Smooth muscle cell (in vitro differentiated cells): ENCODE data around the gene RAP1GAP. TPM values are rescaled to one million over a fixed set of nuclear protein-coding genes. Genes with fewer than 3 reads are reported as not detected.

Experiments
- DNase-seq: peaks from one replicate; lab custom pipeline; 2025; ENCODE audit not compliant: unreplicated experiment; lab: John Stamatoyannopoulos, UW
- H2AFZ ChIP-seq: fragments of 200-600 bp; sonication (generic); 2 replicates; pipeline ENCODE4 v1.6.0; 2016; ENCODE audit warnings: antibody characterized with exemption, low read depth, mild to moderate bottlenecking
- H3F3A ChIP-seq: fragments of 200-600 bp; sonication (generic); 2 replicates; pipeline ENCODE4 v1.6.0; 2017; ENCODE audit warnings: antibody characterized with exemption, low read depth
- H3K27ac ChIP-seq: fragments of 200-600 bp; sonication (generic); 2 replicates; pipeline ENCODE4 v1.5.1; 2016; ENCODE audit warnings: low read depth, mild to moderate bottlenecking
- H3K27me3 ChIP-seq: fragments of 200-600 bp; sonication (generic); 2 replicates; pipeline ENCODE4 v1.6.1; 2016; ENCODE audit warnings: low read depth, mild to moderate bottlenecking
- H3K36me3 ChIP-seq: fragments of 200-600 bp; sonication (generic); 2 replicates; pipeline ENCODE4 v1.5.1; 2016; ENCODE audit warnings: low read depth
- H3K4me1 ChIP-seq: fragments of 200-600 bp; sonication (generic); 2 replicates; pipeline ENCODE4 v1.5.1; 2016; ENCODE audit warnings: low read depth
- H3K4me2 ChIP-seq: fragments of 200-600 bp; sonication (generic); 2 replicates; pipeline ENCODE4 v1.6.0; 2016; ENCODE audit warnings: mild to moderate bottlenecking
- H3K4me3 ChIP-seq: fragments of 200-600 bp; sonication (generic); 2 replicates; pipeline ENCODE4 v1.5.1; 2016; ENCODE audit warnings: mild to moderate bottlenecking
- H3K79me2 ChIP-seq: fragments of 200-600 bp; sonication (generic); 2 replicates; pipeline ENCODE4 v1.6.0; 2016; ENCODE audit warnings: low read depth, mild to moderate bottlenecking
- H3K9ac ChIP-seq: fragments of 200-600 bp; sonication (generic); 2 replicates; pipeline ENCODE4 v1.6.0; 2016; ENCODE audit warnings: low read depth
- H3K9me3 ChIP-seq: fragments of 200-600 bp; sonication (generic); replicated peaks from 2 replicates; pipeline ENCODE4 v1.5.1; 2016; ENCODE audit warnings: low read depth
- H4K20me1 ChIP-seq: fragments of 200-600 bp; sonication (generic); 2 replicates; pipeline ENCODE4 v1.6.0; 2016; ENCODE audit warnings: low read depth
- WGBS: methylation state at CpG from one replicate; pipeline ENCODE4 v1.1.7; 2016; ENCODE audit warnings: low lambda C conversion rate; 5-methylcytosine and 5-hydroxymethylcytosine counted together
- polyA plus RNA-seq: library from polyadenylated mRNA; unstranded; fragments of >200 nt; fragmentation: Nextera tagmentation; extraction: Ambion mirVana; gene quantifications from 2 replicates; pipeline ENCODE4 v1.2.1, GENCODE V29; 2016
- total RNA-seq: library from RNA; depleted of rRNA; stranded (reverse); fragments of >200 nt; gene quantifications from 2 replicates; pipeline ENCODE4 v1.2.3, GENCODE V29; 2014
- TF ChIP-seq, protein P1 (sequence below): fragments of 200-600 bp; sonication (generic); IDR thresholded peaks from 2 replicates; pipeline ENCODE4 v1.5.1; 2017; ENCODE audit warnings: borderline replicate concordance, mild to moderate bottlenecking, antibody characterized with exemption; ENCODE audit not compliant: insufficient read depth, poor library complexity, severe bottlenecking

Gene RAP1GAP
- total and polyA plus RNA-seq, 2 experiments from 2014 or later, result 0.99 to 4.1 TPM

DNA sequence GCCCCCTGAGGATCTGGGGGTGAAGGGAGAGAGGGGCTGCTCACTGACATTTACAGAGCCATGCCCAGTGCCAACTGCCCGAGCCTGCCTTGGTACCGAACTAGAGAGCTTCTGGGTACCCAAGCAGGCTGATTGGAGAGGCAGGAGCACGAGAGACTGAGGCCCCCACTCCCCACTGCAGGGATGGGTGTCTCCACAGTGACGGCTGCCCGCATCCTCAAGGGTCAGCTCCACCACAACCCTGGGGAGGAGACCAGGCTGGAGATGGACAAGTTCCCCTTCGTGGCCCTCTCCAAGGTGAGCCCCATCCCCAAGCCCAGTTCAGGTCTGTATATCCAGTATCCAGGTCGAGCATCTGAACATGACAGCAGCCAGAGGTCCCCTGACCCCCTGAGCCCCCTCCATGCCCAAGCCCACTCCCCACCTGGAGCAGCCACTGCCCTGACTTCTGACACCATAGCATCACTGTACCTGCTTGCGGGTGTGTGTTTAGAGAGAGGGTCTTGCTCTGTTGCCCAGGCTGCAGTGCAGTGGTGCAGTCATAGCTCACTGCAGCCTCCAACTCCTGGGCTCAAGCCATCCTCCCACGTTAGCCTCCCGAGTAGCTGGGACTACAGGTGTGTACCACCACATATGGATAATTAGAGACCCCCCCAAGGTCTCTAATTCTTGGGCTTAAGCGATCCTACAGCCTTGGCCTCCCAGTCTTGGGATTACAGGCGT, 108.1 kb downstream of the RAP1GAP start:
- Histone ChIP-seq H3K9me3 (no peaks in the 10 kb centered on the region), H3K4me3 (no peak overlapping the region), H3K27ac (no peak overlapping the region), H3K4me1 (peaks cover 6% of the 10 kb centered on the region), H4K20me1 (no peaks in the 10 kb centered on the region), H3K79me2 (no peaks in the 10 kb centered on the region), H3F3A (no peaks in the 10 kb centered on the region), H2AFZ (no peak overlapping the region), H3K4me2 (no peak overlapping the region), H3K9ac (no peak overlapping the region), H3K27me3 (no peaks in the 10 kb centered on the region), H3K36me3 (no peaks in the 10 kb centered on the region)
- WGBS, result 93% methylated on average over 11 of the region's 12 CpGs
- DNase-seq, result no peak
- TF ChIP-seq, protein P1, sequence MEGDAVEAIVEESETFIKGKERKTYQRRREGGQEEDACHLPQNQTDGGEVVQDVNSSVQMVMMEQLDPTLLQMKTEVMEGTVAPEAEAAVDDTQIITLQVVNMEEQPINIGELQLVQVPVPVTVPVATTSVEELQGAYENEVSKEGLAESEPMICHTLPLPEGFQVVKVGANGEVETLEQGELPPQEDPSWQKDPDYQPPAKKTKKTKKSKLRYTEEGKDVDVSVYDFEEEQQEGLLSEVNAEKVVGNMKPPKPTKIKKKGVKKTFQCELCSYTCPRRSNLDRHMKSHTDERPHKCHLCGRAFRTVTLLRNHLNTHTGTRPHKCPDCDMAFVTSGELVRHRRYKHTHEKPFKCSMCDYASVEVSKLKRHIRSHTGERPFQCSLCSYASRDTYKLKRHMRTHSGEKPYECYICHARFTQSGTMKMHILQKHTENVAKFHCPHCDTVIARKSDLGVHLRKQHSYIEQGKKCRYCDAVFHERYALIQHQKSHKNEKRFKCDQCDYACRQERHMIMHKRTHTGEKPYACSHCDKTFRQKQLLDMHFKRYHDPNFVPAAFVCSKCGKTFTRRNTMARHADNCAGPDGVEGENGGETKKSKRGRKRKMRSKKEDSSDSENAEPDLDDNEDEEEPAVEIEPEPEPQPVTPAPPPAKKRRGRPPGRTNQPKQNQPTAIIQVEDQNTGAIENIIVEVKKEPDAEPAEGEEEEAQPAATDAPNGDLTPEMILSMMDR, result no peak

DNA sequence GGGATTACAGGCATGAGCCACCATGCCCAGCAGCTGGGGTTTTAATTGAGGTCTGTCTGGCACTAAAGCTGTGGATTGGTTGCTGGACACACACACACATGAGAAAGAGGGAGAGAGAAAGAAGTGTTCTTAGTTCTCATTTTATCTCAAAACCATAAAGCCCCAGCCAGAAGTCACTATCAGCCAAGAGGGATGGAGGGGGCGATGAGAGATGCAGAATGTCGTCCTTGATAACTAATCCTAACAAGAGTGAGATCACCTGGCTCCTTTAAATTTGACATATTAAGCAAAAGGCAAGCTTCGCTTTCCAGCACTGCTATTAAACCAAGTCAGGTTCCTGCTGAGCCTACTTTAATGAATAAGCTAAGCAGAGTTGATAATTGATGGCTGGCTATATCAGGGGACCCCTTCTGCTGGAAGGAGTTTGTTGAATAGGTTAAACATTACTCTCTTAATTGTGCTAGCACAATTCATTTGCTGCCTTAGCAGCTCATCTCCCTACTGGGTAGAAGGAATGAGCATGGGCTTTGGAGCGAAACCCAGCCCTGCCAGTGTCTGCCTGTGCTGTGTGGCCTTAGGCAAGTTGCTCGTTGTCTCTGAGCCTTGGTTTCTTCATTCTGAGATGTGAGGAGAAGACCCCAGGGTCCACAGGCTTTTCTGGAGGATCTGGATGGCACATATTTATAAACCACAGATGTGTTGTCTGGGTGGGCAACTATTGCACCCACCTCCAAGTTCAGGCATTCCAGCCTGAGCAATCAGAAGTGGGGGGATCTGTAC, 109.2 kb downstream of the RAP1GAP start:
- TF ChIP-seq, protein P1, result no peak
- Histone ChIP-seq H3K4me3 (no peak overlapping the region), H2AFZ (no peak overlapping the region), H4K20me1 (no peaks in the 10 kb centered on the region), H3K9ac (no peak overlapping the region), H3K27ac (no peak overlapping the region), H3K4me1 (peaks cover 3% of the 10 kb centered on the region), H3K79me2 (no peaks in the 10 kb centered on the region), H3F3A (no peaks in the 10 kb centered on the region), H3K9me3 (no peaks in the 10 kb centered on the region), H3K4me2 (no peak overlapping the region), H3K27me3 (no peaks in the 10 kb centered on the region), H3K36me3 (no peaks in the 10 kb centered on the region)
- no peak for DNase-seq
- WGBS, result 80% methylated on average over 5 of the region's 5 CpGs

DNA sequence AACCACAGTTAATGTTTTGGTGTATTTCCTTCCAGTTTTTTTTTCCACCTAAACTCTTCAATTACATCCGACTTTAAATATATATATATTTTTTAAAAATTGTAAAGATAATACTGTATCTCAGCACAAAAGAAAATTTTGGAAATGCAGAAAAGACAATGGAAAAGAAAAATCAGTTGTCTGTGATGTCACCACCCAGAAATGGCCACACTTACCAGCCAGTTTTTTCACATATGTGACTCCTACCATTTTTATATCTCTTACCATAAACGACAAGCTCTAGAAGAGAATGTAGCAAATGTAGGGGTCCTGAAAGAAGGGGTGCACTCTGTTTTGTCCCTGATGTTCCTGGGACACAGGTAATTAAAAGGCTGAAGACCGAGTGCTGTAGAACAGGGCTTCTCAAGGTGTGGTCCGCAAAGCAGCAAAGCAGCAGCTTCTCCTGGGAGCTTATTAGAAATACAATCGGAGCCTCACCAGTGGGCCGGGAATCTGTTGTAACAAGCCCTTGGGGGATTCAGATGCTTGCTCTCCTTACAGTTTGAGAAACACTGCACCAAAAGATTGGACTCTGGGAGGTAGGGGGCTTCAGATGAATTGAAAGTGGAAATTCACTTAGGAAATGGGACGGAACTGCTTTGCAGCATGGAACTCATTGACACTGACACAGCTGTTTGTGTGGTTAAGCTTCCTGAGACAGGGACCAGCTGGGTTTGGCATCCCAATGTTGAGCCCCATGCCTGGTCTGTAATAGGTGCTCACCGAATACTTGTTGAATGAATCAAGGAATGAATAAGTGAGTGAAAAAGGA, 115.8 kb downstream of the RAP1GAP start:
- Histone ChIP-seq H4K20me1 (no peaks in the 10 kb centered on the region), H3K27me3 (no peaks in the 10 kb centered on the region), H3K27ac (peak overlapping the region; percentile 87), H3K4me1 (peaks cover 13% of the 10 kb centered on the region), H3K79me2 (no peaks in the 10 kb centered on the region), H3F3A (peaks cover 6% of the 10 kb centered on the region), H3K9me3 (no peaks in the 10 kb centered on the region), H3K4me3 (no peak overlapping the region), H3K36me3 (no peaks in the 10 kb centered on the region), H3K9ac (peak overlapping the region; percentile 60), H3K4me2 (peak overlapping the region; percentile 83), H2AFZ (peak overlapping the region; percentile 37)
- no peak for DNase-seq
- 57% methylated on average over 8 of the region's 8 CpGs for WGBS
- TF ChIP-seq, protein P1, result no peak
